Measurements from ENCODE around the gene PANX1. TPM values are rescaled to one million over a fixed set of nuclear protein-coding genes. Genes with fewer than 3 reads are reported as not detected.

PANX1 gene
- total RNA-seq, 2 experiments from 2014 or later, result 20.7 to 22.7 TPM

- POLR2A ChIA-PET, result no interaction called here
- CTCF ChIA-PET, result no interaction called here
These were observed 91.1 kb downstream of the PANX1 start for GRCh38 chr11:94219771-94220170.

- ChIA-PET POLR2A (no interaction called here), CTCF (no interaction called here)
These were observed 95.4 kb downstream of the PANX1 start for GRCh38 chr11:94224078-94224477.

Other genes starting within 250 kb of the PANX1 start
- not detected for gene HEPHL1, start 107.5 kb upstream of the PANX1 start, total RNA-seq
- gene IZUMO1R, start 175.7 kb downstream of the PANX1 start, total RNA-seq, result not detected